Activated CD4-positive, alpha-beta T cell treated with anti-CD3 and anti-CD28 coated beads, Interleukin-10, Interleukin-2, amounts not matched to agents 100 ng/mL and 50 ng/mL, durations not matched to agents 16 hours and 8 hours (primary cell): ENCODE measurements around the gene CYBA.

Source experiments
- DNase-seq: peaks from one replicate; pipeline ENCODE4 v3.0.0-alpha.2; 2020

CYBA gene

DNA sequence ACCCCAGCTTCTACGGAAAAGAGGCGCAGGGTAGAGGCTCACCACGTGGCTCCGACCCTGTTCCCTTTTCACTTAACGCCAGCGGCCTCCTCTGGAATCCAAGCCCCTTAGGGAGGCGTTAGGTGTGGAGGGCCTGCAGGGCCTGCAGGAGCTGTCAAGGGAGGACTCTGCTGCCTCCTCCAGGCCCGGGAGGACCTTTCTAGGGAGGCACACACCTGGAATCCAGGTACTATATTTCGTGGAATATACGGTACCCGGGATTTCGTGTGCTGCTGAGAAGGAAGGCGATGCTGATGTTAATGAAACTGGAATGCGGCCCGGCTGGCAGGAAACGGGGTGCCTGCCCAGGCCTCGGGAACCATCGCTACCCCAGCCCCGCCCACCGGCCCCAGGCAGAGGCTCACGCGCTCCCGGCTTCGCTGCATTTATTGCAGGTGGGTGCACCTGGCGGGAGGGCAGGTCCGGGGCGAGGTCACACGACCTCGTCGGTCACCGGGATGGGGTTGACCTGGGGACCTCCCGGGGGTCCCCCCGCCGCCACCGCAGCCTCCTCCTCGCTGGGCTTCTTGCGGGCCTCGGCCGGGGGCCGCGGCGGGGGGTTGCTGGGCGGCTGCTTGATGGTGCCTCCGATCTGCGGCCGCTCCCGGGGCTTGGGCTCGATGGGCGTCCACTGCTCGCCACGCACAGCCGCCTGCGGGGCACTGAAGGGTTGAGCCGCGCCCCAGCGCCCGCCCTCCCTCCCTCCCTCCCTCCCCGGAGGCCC is 7.8 kb downstream of the CYBA start:
- no peak for DNase-seq

- DNase-seq, result no peak
These were observed 10.2 kb downstream of the CYBA start for GRCh38 chr16:88640498-88641247.

DNA sequence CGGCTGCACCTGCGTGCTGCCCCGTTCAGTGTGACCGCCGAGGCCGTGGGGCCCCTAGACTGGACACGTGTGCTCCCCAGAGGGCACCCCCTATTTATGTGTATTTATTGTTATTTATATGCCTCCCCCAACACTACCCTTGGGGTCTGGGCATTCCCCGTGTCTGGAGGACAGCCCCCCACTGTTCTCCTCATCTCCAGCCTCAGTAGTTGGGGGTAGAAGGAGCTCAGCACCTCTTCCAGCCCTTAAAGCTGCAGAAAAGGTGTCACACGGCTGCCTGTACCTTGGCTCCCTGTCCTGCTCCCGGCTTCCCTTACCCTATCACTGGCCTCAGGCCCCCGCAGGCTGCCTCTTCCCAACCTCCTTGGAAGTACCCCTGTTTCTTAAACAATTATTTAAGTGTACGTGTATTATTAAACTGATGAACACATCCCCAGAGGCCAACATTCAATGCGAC is 10.8 kb downstream of the CYBA start:
- DNase-seq, result no peak

- no peak for DNase-seq
These were observed 11.4 kb downstream of the CYBA start for GRCh38 chr16:88639231-88640038.

GRCh38 chr16:88638323-88639230 is 12.3 kb downstream of the CYBA start, which contains the start of gene IL17C:
Gene IL17C, plus strand, starts transcription at chr16:88638572. Its CDS starts 70 bp downstream, at chr16:88638642.
- no peak for DNase-seq

GRCh38 chr16:88636488-88637265 is 14.2 kb downstream of the CYBA start:
- DNase-seq, result no peak

GRCh38 chr16:88635671-88636319 is 15.1 kb downstream of the CYBA start:
- DNase-seq, result no peak

DNA sequence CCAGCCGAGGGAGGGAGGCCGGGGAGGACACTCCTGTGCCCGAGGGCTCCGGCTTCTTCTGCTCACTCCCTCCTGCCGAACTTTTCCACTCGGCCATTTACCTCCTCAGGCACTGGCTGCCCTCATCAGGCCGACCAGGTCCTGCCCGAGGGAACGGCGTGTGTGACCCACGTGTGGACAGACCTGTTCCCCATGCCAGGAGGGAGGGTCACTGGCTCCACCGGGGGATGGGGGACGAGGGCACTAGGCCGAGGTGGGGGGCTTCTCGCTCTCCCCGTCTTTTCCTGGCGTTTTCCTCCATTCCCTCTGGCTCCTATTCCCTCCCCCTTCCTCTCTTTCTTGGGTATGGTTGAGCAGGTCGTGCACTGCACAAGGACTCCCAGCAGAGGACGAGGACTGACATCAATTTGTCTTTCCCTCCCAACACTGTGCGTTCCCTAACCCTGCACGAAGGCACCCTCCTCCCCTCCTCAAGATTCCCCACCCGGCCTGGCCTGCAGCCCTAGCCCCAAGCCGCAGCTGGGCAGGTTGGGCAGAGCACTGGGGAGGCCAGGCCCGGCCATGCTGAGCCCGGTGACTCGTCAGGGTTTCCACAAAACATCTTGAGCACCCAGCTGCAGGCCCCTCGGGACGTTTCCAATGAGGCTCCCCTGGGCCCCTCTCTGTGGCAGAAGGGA is 15.7 kb downstream of the CYBA start:
- no peak for DNase-seq

- DNase-seq, result peak; percentile 66
These were observed 16.5 kb downstream of the CYBA start for GRCh38 chr16:88634141-88634993.

GRCh38 chr16:88633684-88634140 is 17.1 kb downstream of the CYBA start:
- DNase-seq, result peak; percentile 66

DNA sequence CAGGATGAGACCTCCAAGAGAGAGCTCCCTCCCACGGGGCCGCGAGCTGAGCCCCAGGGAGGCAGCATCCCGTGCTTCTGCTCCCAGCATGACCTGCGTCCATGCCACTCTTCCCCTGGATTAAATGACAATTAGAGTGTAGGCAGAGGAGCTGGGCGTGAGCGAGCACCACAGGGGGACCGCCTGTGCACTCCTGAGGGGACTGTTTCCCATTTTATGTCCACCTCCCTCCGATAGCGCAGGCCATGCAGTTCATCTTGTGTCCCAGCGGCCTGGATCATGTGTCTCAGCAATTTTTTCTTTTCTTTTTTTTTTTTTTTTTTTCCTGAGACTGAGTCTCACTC is 18.3 kb downstream of the CYBA start:
- DNase-seq, result no peak

GRCh38 chr16:88631920-88632586 is 18.8 kb downstream of the CYBA start:
- no peak for DNase-seq

DNA sequence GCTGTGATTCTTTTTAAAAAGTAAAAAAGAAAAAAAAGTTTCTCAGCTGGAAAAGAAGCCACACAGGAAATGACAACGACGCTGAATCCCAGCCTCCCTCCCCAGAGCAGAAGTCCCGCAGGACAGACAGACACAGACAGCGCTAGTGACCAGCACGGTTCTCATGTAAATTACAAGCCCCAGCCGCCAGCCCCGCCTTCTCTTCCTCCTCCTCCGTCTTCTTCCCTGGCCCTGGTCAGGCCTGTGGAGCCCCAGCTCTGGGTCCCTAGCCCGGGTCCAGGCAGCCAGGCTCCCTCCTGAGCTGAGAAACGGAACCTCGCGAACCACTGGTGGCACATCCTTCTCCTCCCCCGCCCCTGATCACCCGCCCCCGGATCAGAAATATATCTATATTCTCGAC is 19.5 kb downstream of the CYBA start:
- DNase-seq, result no peak

DNA sequence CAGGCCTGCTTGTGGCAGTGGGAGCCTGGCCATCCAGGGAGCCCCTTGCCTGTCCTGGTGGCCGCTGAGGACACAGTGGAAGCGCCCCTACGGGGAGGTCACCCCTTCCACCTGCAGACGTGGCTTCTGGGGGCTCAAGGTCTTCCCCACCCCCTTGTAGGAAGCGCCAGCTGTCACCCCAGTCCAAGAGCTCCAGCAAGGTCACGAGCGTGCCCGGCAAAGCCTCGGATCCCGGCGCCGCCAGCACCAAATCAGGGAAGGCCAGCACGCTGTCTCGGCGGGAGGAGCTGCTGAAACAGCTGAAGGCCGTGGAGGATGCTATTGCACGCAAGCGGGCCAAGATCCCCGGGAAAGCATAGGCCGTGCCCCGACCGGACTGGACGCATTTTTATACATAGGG is 19.9 kb downstream of the CYBA start:
- no peak for DNase-seq

DNA sequence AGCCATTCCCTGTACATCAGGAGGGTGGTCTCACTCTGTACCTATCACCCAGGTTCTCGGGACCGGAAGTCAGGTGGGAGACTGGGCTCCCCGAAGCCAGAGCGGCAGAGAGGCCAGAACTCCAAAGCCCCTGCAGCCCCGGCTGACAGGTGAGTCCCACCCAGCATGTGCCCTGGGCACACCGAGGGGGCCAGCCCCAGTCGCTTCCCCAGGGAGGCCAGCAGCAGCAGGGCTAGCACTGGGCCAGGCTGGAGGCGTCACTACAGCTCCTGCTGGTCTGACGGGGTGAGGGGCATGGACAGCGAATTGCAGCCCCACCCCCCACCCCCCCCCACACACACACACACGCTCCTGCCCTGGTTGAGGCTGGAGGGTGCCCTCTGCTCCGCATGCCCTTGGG is 20.4 kb downstream of the CYBA start:
- no peak for DNase-seq

- DNase-seq, result no peak
These were observed 21.0 kb downstream of the CYBA start for GRCh38 chr16:88629835-88630234.

GRCh38 chr16:88628512-88628974 is 22.3 kb downstream of the CYBA start:
- DNase-seq, result no peak
